GM18505 (cell line): ENCODE data around the gene KAZN.

Source experiments
- ATAC-seq: cut with Tn5 transposase; IDR thresholded peaks from one replicate; pipeline ENCODE4 v1.9.1; 2021; ENCODE audit not compliant: unreplicated experiment
- POLR2A ChIP-seq: IDR thresholded peaks from 4 replicates; pipeline ENCODE4 v1.6.1; 2011; ENCODE audit warnings: borderline replicate concordance; ENCODE audit not compliant: insufficient read depth, insufficient read length; ENCODE audit errors: extremely low read depth

The KAZN gene

DNA sequence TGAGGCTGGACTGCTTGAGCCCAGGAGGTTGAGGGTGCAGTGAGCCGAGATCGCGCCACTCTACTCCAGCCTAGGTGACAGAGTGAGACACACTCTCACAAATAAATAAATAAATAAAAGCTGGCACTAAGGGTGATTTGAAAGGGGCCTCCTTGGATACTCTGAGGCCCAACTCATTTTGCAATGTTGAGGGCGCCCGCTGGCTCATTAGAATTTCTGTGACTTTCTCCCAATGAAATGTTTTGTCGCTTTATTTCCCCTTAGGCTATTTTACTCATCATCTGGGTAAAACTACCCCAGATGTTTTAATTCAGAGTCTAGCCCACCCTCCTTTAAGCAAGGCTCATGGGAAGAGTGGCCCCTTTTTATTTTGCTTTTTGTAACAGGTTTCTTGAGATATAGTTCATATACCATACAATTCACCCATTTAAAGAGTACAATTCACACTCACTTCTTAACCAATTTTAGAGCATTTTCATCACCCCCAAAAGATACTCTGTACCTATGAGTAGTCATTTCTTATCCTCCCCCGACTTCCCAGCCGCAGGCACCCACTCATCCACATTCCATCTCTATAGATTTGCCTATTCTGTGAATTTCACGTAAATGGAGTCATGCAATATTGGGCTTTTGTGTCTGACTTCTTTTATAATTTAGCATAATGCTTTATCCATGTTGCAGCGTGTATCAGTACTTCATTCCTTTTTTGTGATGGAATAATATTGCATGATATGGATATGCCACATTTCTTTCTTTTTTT lies 259.1 kb downstream of the KAZN start:
- TF ChIP-seq POLR2A, result no peak
- ATAC-seq, result no peak

GRCh38 chr1:14862114-14862771 lies 263.8 kb downstream of the KAZN start:
- no peak for TF ChIP-seq POLR2A
- no peak for ATAC-seq

- no peak for ATAC-seq
- no peak for TF ChIP-seq POLR2A
Observed at GRCh38 chr1:14865106-14865505, 266.6 kb downstream of the KAZN start.

GRCh38 chr1:14866911-14867612 lies 268.6 kb downstream of the KAZN start:
- no peak for TF ChIP-seq POLR2A
- ATAC-seq, result no peak

GRCh38 chr1:14869187-14869586 lies 270.7 kb downstream of the KAZN start:
- no peak for TF ChIP-seq POLR2A
- ATAC-seq, result no peak

DNA sequence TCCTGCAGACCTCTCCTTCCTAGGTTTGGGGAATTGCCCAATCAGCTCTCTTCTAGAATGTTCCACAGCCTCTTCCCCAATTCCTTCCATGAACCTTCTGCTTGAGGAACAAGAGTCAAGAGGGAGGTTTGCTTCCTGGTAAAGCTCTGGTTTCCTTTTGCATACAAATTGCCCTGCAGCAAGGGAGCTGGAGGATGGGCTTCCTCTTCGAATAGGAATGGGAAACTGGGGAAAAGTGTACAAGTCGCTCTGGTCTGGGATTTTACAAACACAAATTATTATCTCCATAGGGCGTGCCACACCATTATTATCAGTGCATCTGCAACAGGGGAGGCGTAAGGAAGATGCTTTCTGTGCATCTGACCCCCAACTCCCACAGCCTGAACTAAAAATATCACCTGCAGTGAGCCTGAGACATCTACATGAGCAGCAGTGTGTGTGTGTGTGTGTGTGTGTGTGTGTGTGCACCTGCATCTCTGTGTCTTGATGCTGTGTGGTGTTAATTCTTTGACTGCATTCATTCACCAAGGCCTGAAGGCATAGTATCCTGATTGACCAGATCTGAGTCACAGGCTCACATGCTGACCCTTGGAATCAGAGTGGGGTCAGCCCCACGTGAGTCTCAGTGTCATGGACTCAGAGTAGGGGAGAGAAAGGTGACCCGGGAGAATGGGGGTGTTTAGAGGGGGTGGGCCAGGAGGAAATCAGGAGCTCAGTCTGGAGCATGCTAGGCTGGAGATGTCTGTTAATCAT lies 272.9 kb downstream of the KAZN start:
- TF ChIP-seq POLR2A, result no peak
- no peak for ATAC-seq

DNA sequence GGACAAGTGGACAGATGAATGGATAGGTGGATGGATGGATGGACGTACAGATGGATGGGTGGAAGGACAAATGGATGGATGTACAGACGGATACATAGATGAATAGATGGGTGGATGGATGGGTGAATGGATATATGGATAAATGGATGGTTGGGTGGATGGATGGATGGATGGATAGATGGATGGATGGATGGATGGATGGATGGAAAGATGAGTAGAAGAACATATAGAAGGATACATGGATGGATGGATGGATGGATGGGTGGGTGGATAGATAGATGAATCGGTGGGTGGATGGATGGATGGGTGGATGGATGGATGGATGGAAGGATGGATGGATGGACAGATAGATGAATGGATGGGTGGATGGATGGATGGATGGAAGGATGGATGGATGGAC lies 274.3 kb downstream of the KAZN start:
- TF ChIP-seq POLR2A, result no peak
- no peak for ATAC-seq

DNA sequence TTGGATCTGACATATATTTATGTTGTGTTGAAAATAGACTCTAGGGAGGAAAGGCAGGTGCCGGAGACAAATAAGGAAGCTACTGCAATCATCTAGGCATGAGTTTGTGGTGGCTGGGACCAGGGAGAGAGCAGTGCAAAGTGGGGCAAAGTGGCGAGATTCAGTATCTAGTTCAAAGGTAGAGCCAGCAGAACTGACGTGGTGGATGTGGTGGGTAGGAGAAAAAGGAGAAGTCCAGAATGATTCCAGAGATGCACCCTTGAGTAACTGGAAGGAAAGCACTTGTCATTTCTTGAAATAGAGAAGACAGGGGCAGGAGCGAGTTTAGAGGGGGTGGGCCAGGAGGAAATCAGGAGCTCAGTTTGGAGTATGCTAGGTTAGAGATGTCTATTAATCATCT lies 275.2 kb downstream of the KAZN start:
- no peak for ATAC-seq
- no peak for TF ChIP-seq POLR2A

- no peak for ATAC-seq
- no peak for TF ChIP-seq POLR2A
Observed at GRCh38 chr1:14875524-14876509, 277.3 kb downstream of the KAZN start.

DNA sequence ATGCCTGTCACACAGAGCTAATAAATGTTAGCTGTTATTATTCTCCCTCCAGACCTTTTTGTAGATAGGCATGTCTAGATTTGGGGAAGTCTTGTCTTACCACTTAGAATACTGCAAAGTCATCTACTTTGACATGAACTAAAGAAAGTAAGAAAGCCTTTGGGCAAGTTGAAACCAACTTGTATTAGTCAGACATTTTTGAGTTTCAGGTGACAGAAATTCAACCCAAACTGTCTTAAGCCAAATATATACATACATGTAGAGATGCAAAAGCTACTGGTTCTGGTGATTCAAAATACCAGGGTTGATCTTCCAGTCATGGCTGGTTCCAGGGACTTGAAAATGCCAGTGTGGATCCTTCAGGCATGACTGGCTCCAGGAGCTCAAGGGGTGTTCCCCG lies 278.3 kb downstream of the KAZN start:
- no peak for ATAC-seq
- no peak for TF ChIP-seq POLR2A

- TF ChIP-seq POLR2A, result no peak
- ATAC-seq, result no peak
Observed at GRCh38 chr1:14877224-14877623, 278.7 kb downstream of the KAZN start.

GRCh38 chr1:14878124-14878523 lies 279.6 kb downstream of the KAZN start:
- no peak for TF ChIP-seq POLR2A

More at GRCh38 chr1:14878124-14878523, 279.6 kb downstream of the KAZN start:
- no peak for ATAC-seq
